Skin of body (tissue), 2 donors: Measurements from ENCODE around the gene SLC1A5. TPM values are rescaled to one million over a fixed set of nuclear protein-coding genes. Genes with fewer than 3 reads are reported as not detected.

Source experiments
- DNase-seq: peaks from one replicate; lab custom pipeline; 2025; lab: John Stamatoyannopoulos, UW
- total RNA-seq: library from RNA; depleted of rRNA; stranded (reverse); fragments of >200 nt; gene quantifications from one replicate; pipeline ENCODE4 v1.2.3, GENCODE V29; 2014

The SLC1A5 gene
- total RNA-seq, 1 donor from 2014 or later, result 21.0 TPM

DNA sequence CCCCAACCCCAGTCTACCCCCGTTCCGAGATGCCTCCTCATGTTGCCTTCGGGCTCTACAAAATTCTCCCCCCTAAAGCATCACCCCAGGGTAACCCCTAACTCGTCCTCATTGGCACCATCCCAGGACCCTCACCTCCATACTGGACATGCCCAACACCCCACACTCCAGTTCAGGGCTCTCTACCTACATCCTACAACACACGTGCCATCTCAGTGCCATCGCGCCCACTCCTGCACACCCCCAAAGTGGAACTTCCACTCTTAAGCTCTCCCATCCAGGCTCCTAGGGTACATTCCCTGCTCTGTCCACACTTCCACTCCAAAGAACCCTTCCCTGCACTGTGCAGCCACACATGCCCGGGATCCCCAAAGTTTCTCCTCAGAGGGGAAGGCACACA lies 43.4 kb downstream of the SLC1A5 start:
- DNase-seq, result no peak

DNA sequence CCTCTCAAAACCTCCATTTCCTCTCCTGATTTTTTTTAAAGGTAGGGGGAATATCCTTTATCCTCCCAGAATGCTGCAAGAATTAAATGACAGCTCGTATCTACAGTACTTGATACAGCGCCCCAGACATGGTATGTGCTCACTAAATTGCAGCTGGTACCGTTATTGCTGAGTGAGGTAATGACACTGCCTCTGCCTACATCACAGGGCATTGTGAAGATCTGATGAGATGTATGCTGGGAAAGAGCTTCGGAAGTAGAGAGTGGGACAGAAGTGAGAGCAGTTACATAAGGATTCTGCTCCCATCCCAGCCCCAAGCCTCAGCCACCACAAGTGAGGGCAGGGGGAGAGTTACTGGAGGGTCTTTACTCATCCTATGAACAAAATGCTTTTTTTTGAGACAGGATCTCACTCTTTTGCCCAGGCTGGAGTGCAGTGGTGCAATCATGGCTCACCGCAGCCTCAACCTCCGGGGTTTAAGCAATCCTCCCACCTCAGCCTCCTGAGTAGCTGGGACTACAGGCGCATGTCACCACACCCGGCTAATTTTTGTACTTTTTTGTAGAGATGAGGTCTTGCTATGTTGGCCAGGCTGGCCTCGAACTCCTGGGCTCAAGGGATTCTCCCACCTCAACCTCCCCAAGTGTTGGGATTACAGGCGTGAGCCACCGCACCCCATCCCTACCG lies 44.2 kb downstream of the SLC1A5 start:
- DNase-seq, result no peak

DNA sequence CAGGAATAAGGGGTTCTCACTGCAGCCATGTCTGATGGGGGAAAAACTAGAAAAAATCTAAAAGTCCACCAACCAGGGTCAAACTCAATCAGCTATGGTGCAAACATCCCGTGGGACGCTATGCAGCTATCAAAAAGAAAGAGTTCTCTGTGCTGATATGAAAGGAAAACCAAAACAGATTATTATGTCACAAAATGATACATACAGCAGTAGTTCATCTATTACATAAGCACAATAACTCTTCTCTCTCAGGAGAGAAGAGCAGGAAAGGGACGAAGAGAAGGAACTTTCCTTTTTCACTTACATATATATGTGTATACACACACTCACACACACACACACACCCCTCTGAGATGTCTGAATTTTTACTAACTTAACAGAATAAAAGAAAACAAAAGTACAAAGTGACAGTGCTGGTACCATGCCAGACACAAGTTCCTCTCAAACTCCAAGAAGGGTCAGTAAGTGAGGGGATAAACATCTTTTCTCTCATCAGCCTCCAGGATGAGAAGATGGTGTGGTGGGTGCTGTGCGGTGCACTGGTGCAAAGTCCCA lies 45.4 kb downstream of the SLC1A5 start:
- no peak for DNase-seq

DNA sequence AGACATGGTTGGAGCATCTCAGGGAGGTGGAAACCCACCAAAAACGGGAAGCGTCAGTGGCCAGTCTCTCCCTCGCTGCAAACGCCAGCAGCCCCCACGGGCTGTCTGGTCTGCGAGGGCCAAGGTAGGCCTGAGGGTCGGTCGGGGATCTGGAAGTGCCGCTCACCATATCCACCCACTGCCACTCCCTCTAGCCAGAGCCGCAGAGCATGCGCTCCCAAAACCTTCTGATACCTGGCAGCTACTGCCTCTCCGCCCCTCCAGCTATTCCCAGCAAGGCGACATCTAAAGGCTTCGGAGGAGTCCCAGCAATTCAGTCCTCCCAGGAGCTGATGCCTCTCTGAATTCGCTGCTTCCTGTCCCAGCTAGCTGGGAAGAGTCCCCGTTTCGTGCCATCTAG lies 46.9 kb downstream of the SLC1A5 start:
- no peak for DNase-seq

- no peak for DNase-seq
These were observed 49.1 kb downstream of the SLC1A5 start for GRCh38 chr19:46739290-46739771.

DNA sequence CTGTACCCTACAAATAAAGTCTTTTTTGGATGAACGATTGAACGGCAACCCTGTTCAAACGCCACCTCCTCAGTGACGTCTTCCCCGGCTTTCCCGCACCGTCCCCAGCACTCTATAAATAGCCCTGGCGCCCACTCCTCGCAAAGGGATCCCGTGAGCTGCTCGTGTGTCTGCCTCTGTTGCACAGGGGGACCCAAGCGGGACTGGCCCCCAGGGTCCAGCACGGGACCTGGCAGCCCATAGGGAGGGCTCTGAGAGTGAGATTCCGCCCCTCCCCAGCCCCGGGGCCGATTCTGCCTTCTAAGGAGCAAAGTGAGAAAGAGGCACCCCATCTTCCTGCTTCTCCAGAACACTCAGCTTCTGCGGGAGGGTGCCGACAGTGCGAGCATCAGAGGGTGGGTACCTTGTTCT lies 50.6 kb downstream of the SLC1A5 start:
- no peak for DNase-seq

DNA sequence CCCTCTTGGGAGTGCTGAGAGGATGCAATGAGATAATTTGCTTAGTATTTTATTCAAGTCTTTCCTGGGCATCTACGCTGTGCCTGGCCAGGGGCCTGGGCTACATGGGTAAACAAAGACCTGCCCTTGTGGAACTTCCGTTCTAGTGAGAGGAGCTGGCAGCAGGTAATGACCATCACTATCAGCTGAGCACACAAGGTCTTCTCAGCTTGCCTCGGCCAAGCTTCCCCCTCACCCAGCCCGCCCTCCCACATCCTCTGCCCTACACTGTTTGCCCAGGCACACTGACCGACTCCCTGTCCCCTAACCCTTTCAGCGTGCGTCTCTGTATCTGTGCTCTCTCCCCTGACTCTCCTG lies 51.1 kb downstream of the SLC1A5 start:
- DNase-seq, result no peak

DNA sequence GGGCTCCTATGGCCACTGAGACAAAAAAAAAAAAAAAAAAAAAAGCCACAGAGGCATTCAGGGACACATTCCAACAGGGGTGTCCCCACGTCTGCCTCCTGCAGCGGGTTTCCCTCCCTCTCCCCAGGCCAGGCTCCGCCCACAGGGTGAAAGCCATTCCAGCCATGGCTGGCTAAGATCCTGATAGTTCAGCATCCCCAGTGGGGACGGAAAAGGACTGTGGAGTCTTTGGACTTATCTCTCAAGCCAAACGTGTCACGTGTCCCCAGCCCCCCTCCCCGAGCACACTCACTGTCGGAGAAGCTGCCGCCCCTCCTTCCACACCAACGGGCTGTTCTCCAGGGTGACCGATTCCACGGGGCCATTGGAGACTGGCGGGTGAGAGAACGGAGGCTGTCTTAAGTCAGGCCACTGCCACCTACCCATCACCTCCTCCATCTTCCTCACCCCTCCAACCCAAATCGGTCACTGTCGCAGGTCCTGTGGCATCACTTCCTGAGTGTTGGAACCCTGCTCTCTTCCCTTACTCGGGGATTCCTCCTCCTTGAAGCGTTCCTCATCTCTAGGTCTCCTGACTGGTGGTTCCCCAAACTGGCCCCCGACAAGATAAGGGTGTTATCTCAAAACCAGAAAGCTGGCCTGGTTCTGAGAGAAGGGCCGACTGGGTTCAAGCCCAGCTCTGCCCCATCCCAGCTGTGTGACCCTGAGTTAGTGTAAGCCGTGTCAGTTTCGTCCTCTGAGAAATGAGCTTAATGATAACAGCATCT lies 51.7 kb downstream of the SLC1A5 start:
- DNase-seq, result no peak

GRCh38 chr19:46733690-46734292 lies 54.6 kb downstream of the SLC1A5 start:
- no peak for DNase-seq

GRCh38 chr19:46732966-46733689 lies 55.3 kb downstream of the SLC1A5 start:
- DNase-seq, result no peak

DNA sequence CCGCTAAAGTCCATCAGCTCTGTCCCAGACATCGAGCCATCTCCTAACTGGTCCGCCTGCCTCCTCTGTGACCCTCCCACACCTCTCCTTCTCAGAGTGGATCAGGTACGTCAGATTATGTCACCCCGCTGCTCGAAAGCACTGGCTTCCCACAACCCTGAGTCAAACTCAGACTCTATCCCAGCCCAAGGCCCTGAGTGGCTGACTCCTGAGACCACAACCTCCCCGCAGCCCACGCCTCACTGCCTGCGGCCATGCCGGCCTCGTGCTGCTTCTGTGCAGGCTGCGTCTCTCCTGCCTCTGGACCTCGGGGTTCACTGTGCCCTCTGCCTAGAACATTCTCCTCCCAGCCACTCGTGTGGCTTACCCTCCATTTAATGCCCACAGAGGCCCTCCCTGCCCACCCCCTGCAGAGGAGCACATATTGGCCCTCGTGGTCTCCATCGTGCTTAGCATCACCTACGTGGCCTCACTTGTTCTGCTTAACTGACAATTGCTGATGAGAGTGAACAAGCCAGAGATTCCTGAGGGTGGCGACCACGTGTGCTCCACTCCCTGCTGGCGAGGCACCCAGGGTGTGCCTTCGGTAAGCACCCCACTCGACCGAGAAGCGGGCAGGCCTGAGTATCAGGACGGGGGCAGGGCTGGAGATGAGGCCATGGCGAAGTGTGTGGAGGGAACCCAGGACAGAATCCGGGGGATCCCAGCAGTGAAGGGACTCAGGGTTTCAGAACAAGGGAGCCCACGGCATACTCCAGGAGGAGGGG lies 56.0 kb downstream of the SLC1A5 start:
- DNase-seq, result no peak

DNA sequence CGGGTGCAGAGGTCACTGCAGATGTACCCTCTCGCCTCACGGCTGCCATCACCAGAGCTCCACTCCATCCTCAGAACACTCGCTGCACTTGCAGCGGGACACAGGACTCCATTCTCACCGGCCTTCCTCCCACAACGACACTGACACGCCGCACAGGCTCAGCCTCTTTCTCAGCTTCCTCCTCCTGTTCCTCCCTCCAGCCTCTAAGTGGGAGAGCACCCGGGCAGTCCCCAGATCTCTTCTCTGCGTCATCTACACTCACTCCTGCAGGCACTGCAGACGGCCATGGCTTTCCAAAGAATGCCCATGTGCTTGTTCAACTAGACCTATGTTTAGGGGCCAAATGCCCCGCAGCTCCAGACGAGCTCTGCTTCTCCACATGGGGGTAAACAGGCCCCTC lies 56.8 kb downstream of the SLC1A5 start:
- DNase-seq, result no peak

GRCh38 chr19:46731007-46731501 lies 57.3 kb downstream of the SLC1A5 start:
- no peak for DNase-seq

GRCh38 chr19:46730595-46730994 lies 57.8 kb downstream of the SLC1A5 start:
- DNase-seq, result no peak

GRCh38 chr19:46730187-46730586 lies 58.2 kb downstream of the SLC1A5 start:
- DNase-seq, result no peak

DNA sequence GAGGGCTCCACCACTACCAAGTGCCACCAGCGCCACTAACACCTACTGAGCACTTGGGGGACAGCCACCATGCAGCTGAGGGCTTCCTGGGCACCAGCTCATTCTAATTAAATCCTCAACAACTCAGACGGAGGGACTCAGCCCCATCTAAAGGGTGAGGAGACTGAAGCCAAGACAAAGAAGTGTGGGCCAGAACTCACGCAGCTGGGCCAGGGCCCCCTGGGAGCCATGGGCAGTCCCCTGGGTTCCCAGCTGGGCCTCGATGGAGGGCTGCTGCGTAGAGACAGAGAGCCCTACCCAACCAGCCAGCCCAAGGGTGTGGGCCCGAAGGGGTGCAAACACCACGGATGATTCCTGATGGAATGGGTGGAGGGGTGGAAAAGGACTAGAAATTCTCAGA lies 58.7 kb downstream of the SLC1A5 start:
- DNase-seq, result no peak

DNA sequence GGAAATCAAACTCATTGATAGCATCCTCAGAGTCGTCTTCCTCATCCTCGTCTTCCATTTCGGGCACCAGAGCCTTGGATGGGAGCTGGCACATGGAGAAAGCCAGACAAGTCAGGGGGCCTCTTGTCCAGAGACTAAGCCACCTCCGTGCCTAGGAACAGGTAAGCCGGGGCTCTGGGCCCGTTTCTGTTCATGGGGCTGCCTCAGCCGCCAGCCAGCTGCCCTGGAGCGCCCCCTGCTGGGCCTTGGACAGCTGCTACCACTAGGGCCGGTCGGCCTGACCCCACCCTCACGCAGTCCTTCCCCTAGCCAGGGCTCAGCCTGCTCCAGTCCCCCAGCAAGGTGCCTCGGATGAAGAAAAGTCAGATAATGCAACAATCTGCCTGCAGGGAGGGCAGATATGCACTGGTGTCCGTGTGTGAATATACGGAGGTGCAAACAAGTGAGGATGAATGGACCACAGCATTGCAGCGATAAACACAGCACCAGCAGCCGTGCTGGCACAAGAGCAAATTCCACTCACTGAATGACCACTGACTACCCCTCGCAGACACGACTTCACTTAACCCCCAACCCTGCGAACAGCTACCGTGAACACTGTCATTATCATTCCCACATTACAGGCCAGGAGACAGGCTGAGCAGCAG lies 59.6 kb downstream of the SLC1A5 start:
- peak; percentile 16 for DNase-seq

- DNase-seq, result no peak
These were observed 60.2 kb downstream of the SLC1A5 start for GRCh38 chr19:46728208-46728607.

- no peak for DNase-seq
These were observed 60.6 kb downstream of the SLC1A5 start for GRCh38 chr19:46727757-46728156.

DNA sequence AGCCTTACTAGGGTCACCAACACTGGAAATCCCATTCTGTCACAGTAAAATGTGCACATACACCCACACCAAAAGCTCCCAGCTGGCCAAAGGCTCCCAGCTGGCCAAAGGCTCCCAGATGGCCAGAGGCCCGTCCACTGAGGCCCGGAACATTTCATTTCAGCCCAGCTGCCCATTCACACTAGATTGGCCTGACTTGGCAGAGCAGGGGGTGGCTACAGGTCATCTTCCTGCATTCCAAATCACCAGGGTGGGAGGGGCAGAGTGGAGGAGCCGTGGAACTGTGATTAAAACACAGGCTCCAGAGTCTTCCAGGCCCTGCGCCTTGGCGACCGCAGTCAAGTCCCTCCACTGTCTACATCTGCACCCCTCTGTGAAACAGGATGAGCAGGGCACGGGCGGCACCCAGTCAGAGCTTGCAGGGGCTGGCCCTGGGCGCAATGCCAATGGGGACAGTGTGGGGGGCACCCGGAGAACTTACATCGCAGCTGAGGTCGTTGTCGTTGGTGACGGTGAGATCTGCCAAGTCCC lies 61.4 kb downstream of the SLC1A5 start:
- no peak for DNase-seq
